IPS-15b (cell line): ENCODE data around the gene DEPDC1.
"Not testable (repeated sequence)": the region's sequence is repeated elsewhere in the genome, so short reads cannot be mapped to it uniquely, and the experiment has no call there.

Experiments
- H3K27me3 ChIP-seq: one replicate; pipeline ENCODE4 v1.6.1; 2013; ENCODE audit warnings: low read length; ENCODE audit not compliant: control insufficient read depth, insufficient read depth
- H3K36me3 ChIP-seq: one replicate; pipeline ENCODE4 v1.6.1; 2013; ENCODE audit warnings: low read length; ENCODE audit not compliant: control insufficient read depth, insufficient read depth
- H3K4me1 ChIP-seq: one replicate; pipeline ENCODE4 v1.6.1; 2013; ENCODE audit warnings: mild to moderate bottlenecking, low read length; ENCODE audit not compliant: control insufficient read depth, insufficient read depth
- H3K4me3 ChIP-seq: one replicate; pipeline ENCODE4 v1.5.1; 2013; ENCODE audit warnings: low read depth, low read length
- H3K9ac ChIP-seq: one replicate; pipeline ENCODE4 v1.6.1; 2013; ENCODE audit warnings: low read depth, mild to moderate bottlenecking, low read length
- H3K9me3 ChIP-seq: one replicate; pipeline ENCODE4 v1.6.1; 2013; ENCODE audit warnings: mild to moderate bottlenecking, low read length; ENCODE audit not compliant: control insufficient read depth, insufficient read depth

Gene DEPDC1

GRCh38 chr1:68497358-68497698 lies 446 bp upstream of the DEPDC1 start:
- H3K9me3 ChIP-seq, result no peaks in the 10 kb centered on the region
- H3K9ac ChIP-seq, result no peak overlapping the region
- peak overlapping the region; percentile 96 for H3K4me3 ChIP-seq
- no peaks in the 10 kb centered on the region for H3K36me3 ChIP-seq
- no peaks in the 10 kb centered on the region for H3K4me1 ChIP-seq
- H3K27me3 ChIP-seq, result peaks cover 2% of the 10 kb centered on the region

- peak overlapping the region; percentile 96 for H3K4me3 ChIP-seq
- H3K9ac ChIP-seq, result peak overlapping the region; percentile 84
- H3K36me3 ChIP-seq, result no peaks in the 10 kb centered on the region
- H3K4me1 ChIP-seq, result no peaks in the 10 kb centered on the region
- peaks cover 2% of the 10 kb centered on the region for H3K27me3 ChIP-seq
- H3K9me3 ChIP-seq, result no peaks in the 10 kb centered on the region
These were observed 758 bp downstream of the DEPDC1 start for GRCh38 chr1:68495968-68496679.

GRCh38 chr1:68495532-68495931 lies 1.4 kb downstream of the DEPDC1 start:
- no peaks in the 10 kb centered on the region for H3K4me1 ChIP-seq
- no peak overlapping the region for H3K9ac ChIP-seq
- H3K9me3 ChIP-seq, result no peaks in the 10 kb centered on the region
- H3K4me3 ChIP-seq, result peak overlapping the region; percentile 96
- H3K36me3 ChIP-seq, result no peaks in the 10 kb centered on the region
- H3K27me3 ChIP-seq, result peaks cover 2% of the 10 kb centered on the region

- H3K36me3 ChIP-seq, result peaks cover 4% of the 10 kb centered on the region
- no peaks in the 10 kb centered on the region for H3K4me1 ChIP-seq
- no peak overlapping the region for H3K4me3 ChIP-seq
- H3K9ac ChIP-seq, result no peak overlapping the region
- H3K9me3 ChIP-seq, result no peaks in the 10 kb centered on the region
- H3K27me3 ChIP-seq, result peaks cover 2% of the 10 kb centered on the region
These were observed 3.7 kb downstream of the DEPDC1 start for GRCh38 chr1:68493193-68493592.

GRCh38 chr1:68492255-68492654 lies 4.6 kb downstream of the DEPDC1 start:
- not testable (repeated sequence) for H3K4me1 ChIP-seq, H3K9me3 ChIP-seq, H3K4me3 ChIP-seq, H3K36me3 ChIP-seq, H3K9ac ChIP-seq, H3K27me3 ChIP-seq

GRCh38 chr1:68490046-68490651 lies 6.7 kb downstream of the DEPDC1 start:
- Histone ChIP-seq H3K9ac (no peak overlapping the region), H3K4me1 (no peaks in the 10 kb centered on the region), H3K9me3 (no peaks in the 10 kb centered on the region), H3K27me3 (no peaks in the 10 kb centered on the region), H3K36me3 (peaks cover 4% of the 10 kb centered on the region), H3K4me3 (no peak overlapping the region)

- Histone ChIP-seq H3K4me1 (no peaks in the 10 kb centered on the region), H3K4me3 (no peak overlapping the region), H3K27me3 (no peaks in the 10 kb centered on the region), H3K36me3 (peaks cover 4% of the 10 kb centered on the region), H3K9ac (no peak overlapping the region), H3K9me3 (no peaks in the 10 kb centered on the region)
These were observed 11.4 kb downstream of the DEPDC1 start for GRCh38 chr1:68485431-68486022.

- no peaks in the 10 kb centered on the region for H3K9me3 ChIP-seq
- no peak overlapping the region for H3K4me3 ChIP-seq
- H3K27me3 ChIP-seq, result no peaks in the 10 kb centered on the region
- H3K9ac ChIP-seq, result no peak overlapping the region
- H3K36me3 ChIP-seq, result no peaks in the 10 kb centered on the region
- H3K4me1 ChIP-seq, result no peaks in the 10 kb centered on the region
These were observed 12.3 kb downstream of the DEPDC1 start for GRCh38 chr1:68484618-68485017.

- no peaks in the 10 kb centered on the region for H3K4me1 ChIP-seq
- no peaks in the 10 kb centered on the region for H3K9me3 ChIP-seq
- peaks cover 3% of the 10 kb centered on the region for H3K36me3 ChIP-seq
- H3K27me3 ChIP-seq, result no peaks in the 10 kb centered on the region
- no peak overlapping the region for H3K9ac ChIP-seq
- H3K4me3 ChIP-seq, result no peak overlapping the region
These were observed 15.8 kb downstream of the DEPDC1 start for GRCh38 chr1:68481041-68481440.

GRCh38 chr1:68479501-68479900 lies 17.4 kb downstream of the DEPDC1 start:
- H3K36me3 ChIP-seq, result peaks cover 3% of the 10 kb centered on the region
- no peaks in the 10 kb centered on the region for H3K27me3 ChIP-seq
- no peaks in the 10 kb centered on the region for H3K4me1 ChIP-seq
- no peak overlapping the region for H3K9ac ChIP-seq
- H3K9me3 ChIP-seq, result no peaks in the 10 kb centered on the region
- no peak overlapping the region for H3K4me3 ChIP-seq

GRCh38 chr1:68478662-68479061 lies 18.2 kb downstream of the DEPDC1 start:
- no peak overlapping the region for H3K4me3 ChIP-seq
- H3K4me1 ChIP-seq, result no peaks in the 10 kb centered on the region
- no peaks in the 10 kb centered on the region for H3K9me3 ChIP-seq
- peaks cover 3% of the 10 kb centered on the region for H3K36me3 ChIP-seq
- H3K9ac ChIP-seq, result no peak overlapping the region
- no peaks in the 10 kb centered on the region for H3K27me3 ChIP-seq

GRCh38 chr1:68476626-68477025 lies 20.3 kb downstream of the DEPDC1 start:
- not testable (repeated sequence) for H3K9ac ChIP-seq, H3K4me1 ChIP-seq, H3K36me3 ChIP-seq, H3K4me3 ChIP-seq, H3K27me3 ChIP-seq, H3K9me3 ChIP-seq
